Progenitor cell of endocrine pancreas (in vitro differentiated cells): Measurements from ENCODE around the gene WDFY2. TPM values are rescaled to one million over a fixed set of nuclear protein-coding genes. Genes with fewer than 3 reads are reported as not detected.

ENCODE experiments used
- DNase-seq: peaks from one replicate; pipeline ENCODE4 v3.0.0; 2021; ENCODE audit warnings: low spot score; ENCODE audit not compliant: unreplicated experiment
- H3K27ac Mint-ChIP-seq: 2 replicates; pipeline ENCODE4 v1.8.0; 2021; ENCODE audit warnings: mild to moderate bottlenecking, moderate library complexity, mixed read lengths
- H3K27me3 Mint-ChIP-seq: 2 replicates; pipeline ENCODE4 v1.8.0; 2021; ENCODE audit warnings: mixed read lengths
- H3K36me3 Mint-ChIP-seq: 2 replicates; pipeline ENCODE4 v1.8.0; 2022; ENCODE audit warnings: mixed read lengths; ENCODE audit not compliant: insufficient read depth
- H3K4me1 Mint-ChIP-seq: 2 replicates; pipeline ENCODE4 v1.8.0; 2021; ENCODE audit warnings: low read depth, mixed read lengths
- H3K4me3 Mint-ChIP-seq: 2 replicates; pipeline ENCODE4 v1.8.0; 2021; ENCODE audit warnings: low read depth, mild to moderate bottlenecking, moderate library complexity, mixed read lengths
- H3K9me3 Mint-ChIP-seq: 2 replicates; pipeline ENCODE4 v1.8.0; 2021; ENCODE audit warnings: low read depth, mixed read lengths
- total RNA-seq: library from RNA; stranded (reverse); gene quantifications from 2 replicates; pipeline ENCODE4 v1.2.1, GENCODE V29; 2021
- TF ChIP-seq, protein P1 (sequence below): fragments of 200-600 bp; sonication (generic); IDR thresholded peaks from one replicate; pipeline ENCODE4 v1.5.0; 2021; ENCODE audit warnings: antibody characterized with exemption, mild to moderate bottlenecking; ENCODE audit not compliant: unreplicated experiment

Gene WDFY2
- total RNA-seq, 1 donor from 2014 or later, result 17.2 TPM

- no peak for DNase-seq
- peaks cover 20% of the 10 kb centered on the region for H3K36me3 Mint-ChIP-seq
- TF ChIP-seq, protein P1, sequence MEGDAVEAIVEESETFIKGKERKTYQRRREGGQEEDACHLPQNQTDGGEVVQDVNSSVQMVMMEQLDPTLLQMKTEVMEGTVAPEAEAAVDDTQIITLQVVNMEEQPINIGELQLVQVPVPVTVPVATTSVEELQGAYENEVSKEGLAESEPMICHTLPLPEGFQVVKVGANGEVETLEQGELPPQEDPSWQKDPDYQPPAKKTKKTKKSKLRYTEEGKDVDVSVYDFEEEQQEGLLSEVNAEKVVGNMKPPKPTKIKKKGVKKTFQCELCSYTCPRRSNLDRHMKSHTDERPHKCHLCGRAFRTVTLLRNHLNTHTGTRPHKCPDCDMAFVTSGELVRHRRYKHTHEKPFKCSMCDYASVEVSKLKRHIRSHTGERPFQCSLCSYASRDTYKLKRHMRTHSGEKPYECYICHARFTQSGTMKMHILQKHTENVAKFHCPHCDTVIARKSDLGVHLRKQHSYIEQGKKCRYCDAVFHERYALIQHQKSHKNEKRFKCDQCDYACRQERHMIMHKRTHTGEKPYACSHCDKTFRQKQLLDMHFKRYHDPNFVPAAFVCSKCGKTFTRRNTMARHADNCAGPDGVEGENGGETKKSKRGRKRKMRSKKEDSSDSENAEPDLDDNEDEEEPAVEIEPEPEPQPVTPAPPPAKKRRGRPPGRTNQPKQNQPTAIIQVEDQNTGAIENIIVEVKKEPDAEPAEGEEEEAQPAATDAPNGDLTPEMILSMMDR, result no peak
- no peaks in the 10 kb centered on the region for H3K27me3 Mint-ChIP-seq
- H3K4me3 Mint-ChIP-seq, result no peak overlapping the region
- peaks cover 11% of the 10 kb centered on the region for H3K9me3 Mint-ChIP-seq
- peak overlapping the region; percentile 81 for H3K27ac Mint-ChIP-seq
- H3K4me1 Mint-ChIP-seq, result peaks cover 3% of the 10 kb centered on the region
Observed at GRCh38 chr13:51747438-51748434, 163.5 kb downstream of the WDFY2 start.

- TF ChIP-seq, protein P1, result no peak
- H3K27ac Mint-ChIP-seq, result no peak overlapping the region
- peaks cover 8% of the 10 kb centered on the region for H3K36me3 Mint-ChIP-seq
- H3K9me3 Mint-ChIP-seq, result no peaks in the 10 kb centered on the region
- H3K4me1 Mint-ChIP-seq, result no peaks in the 10 kb centered on the region
- DNase-seq, result no peak
- no peak overlapping the region for H3K4me3 Mint-ChIP-seq
- no peaks in the 10 kb centered on the region for H3K27me3 Mint-ChIP-seq
Observed at GRCh38 chr13:51756651-51757050, 172.4 kb downstream of the WDFY2 start.

DNA sequence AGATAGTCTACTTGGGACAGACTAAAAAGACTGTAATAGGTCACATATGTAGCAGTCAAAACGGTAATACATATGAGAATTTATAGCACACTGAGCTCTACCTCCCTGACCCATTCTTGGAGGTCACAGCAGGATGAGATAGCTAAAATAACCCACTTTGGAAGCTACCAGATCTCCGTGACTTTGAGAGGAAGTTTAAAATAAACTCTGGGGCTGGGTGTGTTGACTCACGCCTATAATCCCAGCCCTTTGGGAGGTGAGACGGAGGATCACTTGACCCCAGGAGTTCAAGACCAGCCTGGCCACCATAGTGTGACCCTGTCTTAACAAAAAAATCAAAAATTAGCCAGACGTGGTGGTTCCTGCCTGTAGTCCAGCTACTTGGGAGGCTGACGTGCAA is 174.4 kb downstream of the WDFY2 start:
- H3K27me3 Mint-ChIP-seq, result no peaks in the 10 kb centered on the region
- no peak for DNase-seq
- TF ChIP-seq, protein P1, result no peak

GRCh38 chr13:51759240-51759639 is 175.0 kb downstream of the WDFY2 start:
- Mint-ChIP-seq H3K9me3 (no peaks in the 10 kb centered on the region), H3K4me1 (peaks cover 3% of the 10 kb centered on the region), H3K4me3 (no peak overlapping the region), H3K27me3 (no peaks in the 10 kb centered on the region), H3K27ac (no peak overlapping the region), H3K36me3 (peaks cover 3% of the 10 kb centered on the region)
- TF ChIP-seq, protein P1, result no peak
- no peak for DNase-seq

More for the DNA sequence above, 174.4 kb downstream of the WDFY2 start:
- no peaks in the 10 kb centered on the region for H3K9me3 Mint-ChIP-seq
- no peak overlapping the region for H3K27ac Mint-ChIP-seq
- H3K4me3 Mint-ChIP-seq, result no peak overlapping the region
- H3K36me3 Mint-ChIP-seq, result peaks cover 3% of the 10 kb centered on the region
- no peaks in the 10 kb centered on the region for H3K4me1 Mint-ChIP-seq

DNA sequence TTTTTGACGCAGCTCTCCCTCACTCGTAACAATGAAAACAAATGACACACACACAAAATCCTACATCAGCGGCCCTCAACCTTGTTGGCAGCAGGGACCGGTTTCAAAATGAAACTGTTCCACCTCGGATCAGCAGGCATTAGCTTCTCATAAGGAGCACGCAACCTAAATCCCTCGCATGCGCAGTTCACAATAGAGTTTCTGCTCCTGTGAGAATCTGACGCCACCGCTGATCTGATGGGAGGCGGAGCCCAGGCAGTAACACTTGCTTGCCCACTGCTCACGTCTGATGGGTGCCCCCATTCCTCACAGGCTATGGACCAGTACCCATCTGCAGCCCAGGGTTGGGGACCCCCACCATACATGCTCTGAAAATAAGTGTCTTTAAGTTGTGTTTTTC is 176.3 kb downstream of the WDFY2 start:
- Mint-ChIP-seq H3K27ac (no peak overlapping the region), H3K4me3 (no peak overlapping the region), H3K36me3 (peaks cover 1% of the 10 kb centered on the region), H3K4me1 (peaks cover 3% of the 10 kb centered on the region), H3K27me3 (no peaks in the 10 kb centered on the region), H3K9me3 (no peaks in the 10 kb centered on the region)
- TF ChIP-seq, protein P1, result no peak
- no peak for DNase-seq
